PC-3 (cell line): ENCODE data around the gene NUP93. TPM values are rescaled to one million over a fixed set of nuclear protein-coding genes. Genes with fewer than 3 reads are reported as not detected.

Source experiments
- ATAC-seq: fragments of 200-7000 bp; cut with Tn5 transposase; 2 replicates; pipeline ENCODE4 v1.9.1; 2020; ENCODE audit warnings: mild to moderate bottlenecking, moderate library complexity
- BruUV-seq: library from RNA; stranded (reverse); fragments of 400-500 nt; replicated peaks from 2 replicates; lab custom pipeline; 2021; lab: Mats Ljungman, UMichigan
- CTCF ChIA-PET: fragments of 300-600 bp; sonication (Branson Sonifier 250); formaldehyde crosslinking; loops from one replicate; lab custom pipeline; 2022; ENCODE audit warnings: antibody characterized with exemption; lab: Charles Lee
- POLR2A ChIA-PET: fragments of 300-600 bp; sonication (Branson Sonifier 250); formaldehyde crosslinking; loops from one replicate; lab custom pipeline; 2022; ENCODE audit warnings: antibody characterized with exemption; ENCODE audit not compliant: unreplicated experiment; lab: Charles Lee
- DNase-seq: peaks from one replicate; pipeline ENCODE4 v3.0.0-alpha.2; 2015
- H2AFZ ChIP-seq: fragments of 300-600 bp; sonication (generic); 2 replicates; pipeline ENCODE4 v1.6.0; 2016; ENCODE audit warnings: antibody characterized with exemption, low read length
- H3F3A ChIP-seq: fragments of 300-600 bp; sonication (generic); one replicate; pipeline ENCODE4 v1.6.0; 2017; ENCODE audit warnings: antibody characterized with exemption, low read length, control low read depth, mild to moderate bottlenecking; ENCODE audit not compliant: unreplicated experiment
- H3K27ac ChIP-seq: fragments of 300-600 bp; sonication (generic); 2 replicates; pipeline ENCODE4 v1.5.1; 2016; ENCODE audit warnings: mild to moderate bottlenecking, low read length
- H3K27me3 ChIP-seq: fragments of 300-600 bp; sonication (generic); 2 replicates; pipeline ENCODE4 v1.6.1; 2016; ENCODE audit warnings: low read length, mixed read lengths
- H3K36me3 ChIP-seq: fragments of 300-600 bp; sonication (generic); 2 replicates; pipeline ENCODE4 v1.6.1; 2016; ENCODE audit warnings: low read depth, mixed run types, low read length, mixed read lengths
- H3K4me1 ChIP-seq: fragments of 300-600 bp; sonication (generic); 2 replicates; pipeline ENCODE4 v1.5.1; 2016; ENCODE audit warnings: low read length; ENCODE audit not compliant: insufficient read depth
- H3K4me2 ChIP-seq: fragments of 300-600 bp; sonication (generic); 2 replicates; pipeline ENCODE4 v1.6.0; 2016; ENCODE audit warnings: low read length
- H3K4me3 ChIP-seq: fragments of 300-600 bp; sonication (generic); 2 replicates; pipeline ENCODE4 v1.5.1; 2016; ENCODE audit warnings: mild to moderate bottlenecking, low read length, mixed read lengths
- H3K79me2 ChIP-seq: fragments of 300-600 bp; sonication (generic); 2 replicates; pipeline ENCODE4 v1.6.1; 2017; ENCODE audit warnings: low read length, mixed read lengths
- H3K9ac ChIP-seq: fragments of 300-600 bp; sonication (generic); 2 replicates; pipeline ENCODE4 v1.6.0; 2016; ENCODE audit warnings: mild to moderate bottlenecking, low read length
- H3K9me2 ChIP-seq: fragments of 300-600 bp; sonication (generic); replicated peaks from 2 replicates; pipeline ENCODE4 v1.6.1; 2016; ENCODE audit warnings: mixed run types, low read length, mixed read lengths
- H3K9me3 ChIP-seq: fragments of 300-600 bp; sonication (generic); 2 replicates; pipeline ENCODE4 v1.6.1; 2016; ENCODE audit warnings: low read length, mixed read lengths
- H4K20me1 ChIP-seq: fragments of 300-600 bp; sonication (generic); 2 replicates; pipeline ENCODE4 v1.6.1; 2016; ENCODE audit warnings: low read length, mixed read lengths
- EZH2 ChIP-seq: fragments of 300-600 bp; sonication (generic); IDR thresholded peaks from one replicate; pipeline ENCODE4 v1.6.1; 2017; ENCODE audit warnings: antibody characterized with exemption, mild to moderate bottlenecking, low read length; ENCODE audit not compliant: unreplicated experiment
- EZH2phosphoT487 ChIP-seq: fragments of 300-600 bp; sonication (generic); IDR thresholded peaks from 2 replicates; pipeline ENCODE4 v1.6.1; 2018; ENCODE audit warnings: mild to moderate bottlenecking, antibody characterized with exemption, low read length, borderline replicate concordance
- intact Hi-C: fragments of 100-400 bp; cut with micrococcal nuclease; formaldehyde crosslinking; loops from 2 replicates; pipeline ENCODE4 v1.9.0; 2023
- total RNA-seq: library from RNA; depleted of rRNA; stranded (reverse); fragments of >200 nt; gene quantifications from 2 replicates; pipeline ENCODE4 v1.2.3, GENCODE V29; 2014
- TF ChIP-seq, protein P1 (sequence below): fragments of 300-600 bp; sonication (generic); conservative IDR thresholded peaks from 2 replicates; pipeline ENCODE4 v1.5.1; 2017; ENCODE audit warnings: antibody characterized with exemption, low read depth, mild to moderate bottlenecking, low read length

The NUP93 gene
- total RNA-seq, 1 experiment from 2014 or later, result 98.6 TPM

DNA sequence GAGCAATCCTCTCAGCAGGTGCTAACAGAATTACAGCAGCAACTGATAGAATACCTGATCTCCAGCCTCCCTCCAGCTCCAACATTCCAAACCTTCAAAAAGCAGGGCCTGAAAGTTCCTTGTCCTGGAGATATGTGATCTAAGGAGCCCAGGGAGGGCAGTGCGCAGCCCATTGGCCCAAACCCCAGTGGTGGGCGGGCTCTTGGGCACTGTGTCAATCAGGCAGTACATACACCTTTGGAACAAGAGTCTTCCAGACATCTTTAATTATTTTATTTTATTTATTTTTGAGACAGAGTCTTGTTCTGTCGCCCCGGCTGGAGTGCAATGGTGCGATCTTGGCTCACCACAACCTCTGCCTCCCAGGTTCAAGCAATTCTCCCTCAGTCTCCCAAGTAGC is 159.3 kb downstream of the NUP93 start:
- Histone ChIP-seq H3K4me1 (no peaks in the 10 kb centered on the region), H3K9ac (no peak overlapping the region), H3K9me2 (no peaks in the 10 kb centered on the region), H3K9me3 (no peaks in the 10 kb centered on the region), H3K4me2 (no peak overlapping the region), H3F3A (no peaks in the 10 kb centered on the region), H3K4me3 (no peak overlapping the region), H3K27me3 (no peaks in the 10 kb centered on the region), H2AFZ (no peak overlapping the region), H4K20me1 (no peaks in the 10 kb centered on the region), H3K79me2 (no peaks in the 10 kb centered on the region), H3K36me3 (no peaks in the 10 kb centered on the region), H3K27ac (no peak overlapping the region)
- DNase-seq, result no peak
- no peak for ATAC-seq
- no TSS peak for BruUV-seq
- intact Hi-C loops, result no loop called here
- TF ChIP-seq, protein P1, sequence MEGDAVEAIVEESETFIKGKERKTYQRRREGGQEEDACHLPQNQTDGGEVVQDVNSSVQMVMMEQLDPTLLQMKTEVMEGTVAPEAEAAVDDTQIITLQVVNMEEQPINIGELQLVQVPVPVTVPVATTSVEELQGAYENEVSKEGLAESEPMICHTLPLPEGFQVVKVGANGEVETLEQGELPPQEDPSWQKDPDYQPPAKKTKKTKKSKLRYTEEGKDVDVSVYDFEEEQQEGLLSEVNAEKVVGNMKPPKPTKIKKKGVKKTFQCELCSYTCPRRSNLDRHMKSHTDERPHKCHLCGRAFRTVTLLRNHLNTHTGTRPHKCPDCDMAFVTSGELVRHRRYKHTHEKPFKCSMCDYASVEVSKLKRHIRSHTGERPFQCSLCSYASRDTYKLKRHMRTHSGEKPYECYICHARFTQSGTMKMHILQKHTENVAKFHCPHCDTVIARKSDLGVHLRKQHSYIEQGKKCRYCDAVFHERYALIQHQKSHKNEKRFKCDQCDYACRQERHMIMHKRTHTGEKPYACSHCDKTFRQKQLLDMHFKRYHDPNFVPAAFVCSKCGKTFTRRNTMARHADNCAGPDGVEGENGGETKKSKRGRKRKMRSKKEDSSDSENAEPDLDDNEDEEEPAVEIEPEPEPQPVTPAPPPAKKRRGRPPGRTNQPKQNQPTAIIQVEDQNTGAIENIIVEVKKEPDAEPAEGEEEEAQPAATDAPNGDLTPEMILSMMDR, result no peak
- TF ChIP-seq EZH2phosphoT487 (no peak), EZH2 (no peak)
- ChIA-PET CTCF (no interaction called here), POLR2A (no interaction called here)

DNA sequence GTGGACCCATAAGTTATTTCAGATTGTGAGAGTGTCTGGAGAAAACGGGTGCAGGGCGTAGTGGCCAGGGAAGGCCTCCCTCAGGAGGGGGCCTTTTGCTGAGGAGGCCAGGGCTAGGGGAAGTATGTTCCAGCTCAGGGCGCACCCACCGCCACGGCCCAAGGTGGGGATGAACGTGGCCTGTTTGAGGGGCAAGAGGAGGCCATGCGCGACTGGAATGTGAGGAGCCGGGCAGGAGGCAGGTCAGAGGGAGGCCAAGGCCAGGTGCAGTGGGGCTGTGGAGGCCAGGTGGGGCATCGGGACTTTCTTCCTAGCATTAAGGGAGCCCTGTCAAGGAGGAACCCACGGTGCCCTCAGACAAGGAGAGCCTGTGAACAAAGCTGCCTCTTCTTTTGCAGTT is 161.8 kb downstream of the NUP93 start:
- Histone ChIP-seq H3K79me2 (no peaks in the 10 kb centered on the region), H2AFZ (no peak overlapping the region), H3K27me3 (no peaks in the 10 kb centered on the region), H3K9me2 (no peaks in the 10 kb centered on the region), H3K9ac (no peak overlapping the region), H3K4me2 (no peak overlapping the region), H3K9me3 (no peaks in the 10 kb centered on the region), H3F3A (no peaks in the 10 kb centered on the region), H4K20me1 (no peaks in the 10 kb centered on the region), H3K4me1 (no peaks in the 10 kb centered on the region), H3K27ac (no peak overlapping the region), H3K36me3 (no peaks in the 10 kb centered on the region), H3K4me3 (no peak overlapping the region)
- CTCF ChIA-PET, result no interaction called here
- TF ChIP-seq EZH2phosphoT487, result no peak
- TF ChIP-seq, protein P1, result no peak
- TF ChIP-seq EZH2, result no peak
- no TSS peak for BruUV-seq
- ATAC-seq (no peak), DNase-seq (no peak)
- POLR2A ChIA-PET, result no interaction called here
- intact Hi-C loops, result no loop called here

DNA sequence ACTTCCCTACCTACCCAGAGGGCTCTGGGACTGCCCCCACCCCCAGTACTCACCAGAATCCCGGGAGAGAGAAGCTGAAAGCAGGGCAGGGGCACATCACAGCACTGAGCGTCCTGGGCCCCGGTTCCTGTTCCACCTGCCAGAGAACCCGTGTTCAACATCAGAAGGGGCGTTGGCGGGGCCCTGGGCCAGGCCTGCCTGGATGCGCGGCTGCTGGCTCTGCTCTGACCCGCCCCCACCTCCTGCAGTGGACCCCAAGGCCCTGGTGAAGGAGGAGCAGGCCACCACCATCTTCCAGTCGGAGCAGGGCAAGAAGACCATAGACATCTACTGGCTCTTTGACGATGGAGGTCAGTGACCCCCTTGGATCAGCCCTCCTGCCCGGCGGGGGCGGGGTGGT is 162.8 kb downstream of the NUP93 start:
- ChIA-PET CTCF (no interaction called here), POLR2A (no interaction called here)
- no peaks in the 10 kb centered on the region for H3F3A ChIP-seq
- DNase-seq (no peak), ATAC-seq (no peak)
- H3K4me3 ChIP-seq, result no peak overlapping the region
- no peak overlapping the region for H3K27ac ChIP-seq
- no peaks in the 10 kb centered on the region for H3K36me3 ChIP-seq
- no peaks in the 10 kb centered on the region for H3K4me1 ChIP-seq
- no peak overlapping the region for H3K4me2 ChIP-seq
- no TSS peak for BruUV-seq
- H4K20me1 ChIP-seq, result no peaks in the 10 kb centered on the region
- no peaks in the 10 kb centered on the region for H3K9me2 ChIP-seq
- no peak overlapping the region for H2AFZ ChIP-seq
- H3K27me3 ChIP-seq, result no peaks in the 10 kb centered on the region
- no peaks in the 10 kb centered on the region for H3K9me3 ChIP-seq
- intact Hi-C loops, result no loop called here
- TF ChIP-seq EZH2 (no peak), EZH2phosphoT487 (no peak)
- TF ChIP-seq, protein P1, result no peak
- H3K79me2 ChIP-seq, result no peaks in the 10 kb centered on the region
- H3K9ac ChIP-seq, result no peak overlapping the region
